IMR-90 (cell line): ENCODE data around the gene GNAI1. TPM values are rescaled to one million over a fixed set of nuclear protein-coding genes. Genes with fewer than 3 reads are reported as not detected.

Experiments
- ATAC-seq: fragments of 200-7000 bp; cut with Tn5 transposase; 2 replicates; pipeline ENCODE4 v1.9.1; 2020; ENCODE audit warnings: low read depth, mild to moderate bottlenecking, moderate library complexity
- BruUV-seq: library from RNA; stranded (reverse); fragments of 400-500 nt; replicated peaks from 2 replicates; lab custom pipeline; 2021; lab: Mats Ljungman, UMichigan
- CTCF ChIA-PET: fragments of 300-600 bp; formaldehyde crosslinking; extraction: SDS; loops from one replicate; lab custom pipeline; 2021; ENCODE audit warnings: antibody characterized with exemption; lab: Yijun Ruan, JAX
- POLR2A ChIA-PET: fragments of 300-600 bp; sonication (Branson Sonifier 250); formaldehyde crosslinking; loops from one replicate; lab custom pipeline; 2022; ENCODE audit warnings: antibody characterized with exemption; ENCODE audit not compliant: unreplicated experiment; lab: Charles Lee
- DNase-seq: peaks from one replicate; pipeline ENCODE4 v3.0.0; 2013
- H2AFZ ChIP-seq: replicated peaks from 2 replicates; pipeline ENCODE3; 2013; ENCODE audit warnings: low read length, mild to moderate bottlenecking; ENCODE audit not compliant: poor library complexity
- H2AK5ac ChIP-seq: 2 replicates; pipeline ENCODE4 v1.6.1; 2013; ENCODE audit warnings: low read depth, low read length, inconsistent platforms
- H2AK9ac ChIP-seq: replicated peaks from 2 replicates; pipeline ENCODE3; 2013; ENCODE audit warnings: mild to moderate bottlenecking, low read depth, low read length, moderate library complexity; ENCODE audit not compliant: poor library complexity
- H2BK120ac ChIP-seq: 2 replicates; pipeline ENCODE4 v1.6.1; 2013; ENCODE audit warnings: low read depth, low read length, inconsistent platforms
- H2BK15ac ChIP-seq: 3 replicates; pipeline ENCODE4 v1.6.1; 2013; ENCODE audit warnings: low read depth, low read length, inconsistent platforms
- H2BK20ac ChIP-seq: 2 replicates; pipeline ENCODE4 v1.6.1; 2013; ENCODE audit warnings: low read depth, mild to moderate bottlenecking, inconsistent platforms, low read length, moderate library complexity
- H2BK5ac ChIP-seq: 2 replicates; pipeline ENCODE4 v1.6.1; 2013; ENCODE audit warnings: mild to moderate bottlenecking, low read depth, low read length, inconsistent platforms; ENCODE audit not compliant: poor library complexity, severe bottlenecking
- H3K14ac ChIP-seq: replicated peaks from 2 replicates; pipeline ENCODE4 v1.6.1; 2013; ENCODE audit warnings: low read depth, low read length, inconsistent platforms
- H3K18ac ChIP-seq: 2 replicates; pipeline ENCODE4 v1.6.1; 2013; ENCODE audit warnings: low read depth, low read length, control low read depth
- H3K23ac ChIP-seq: 2 replicates; pipeline ENCODE4 v1.6.1; 2013; ENCODE audit warnings: low read depth, low read length, inconsistent platforms
- H3K27ac ChIP-seq: 2 replicates; pipeline ENCODE4 v1.5.1; 2013; ENCODE audit warnings: mild to moderate bottlenecking, control low read depth, low read length; ENCODE audit not compliant: insufficient read depth
- H3K27me3 ChIP-seq: 2 replicates; pipeline ENCODE4 v1.6.1; 2013; ENCODE audit warnings: low read length; ENCODE audit not compliant: control insufficient read depth, insufficient read depth
- H3K36me3 ChIP-seq: 2 replicates; pipeline ENCODE4 v1.6.1; 2013; ENCODE audit warnings: low read length, mixed read lengths; ENCODE audit not compliant: control insufficient read depth, insufficient read depth
- H3K4ac ChIP-seq: 2 replicates; pipeline ENCODE4 v1.6.1; 2013; ENCODE audit warnings: low read depth, low read length, inconsistent platforms
- H3K4me1 ChIP-seq: 2 replicates; pipeline ENCODE4 v1.6.1; 2013; ENCODE audit warnings: low read length, mixed read lengths; ENCODE audit not compliant: control insufficient read depth, insufficient read depth
- H3K4me2 ChIP-seq: 2 replicates; pipeline ENCODE4 v1.6.1; 2013; ENCODE audit warnings: low read depth, mild to moderate bottlenecking, control low read depth, low read length, moderate library complexity
- H3K4me3 ChIP-seq: 2 replicates; pipeline ENCODE4 v1.5.1; 2013; ENCODE audit warnings: low read depth, mild to moderate bottlenecking, control low read depth, low read length, moderate library complexity; ENCODE audit not compliant: insufficient read depth
- H3K56ac ChIP-seq: 2 replicates; pipeline ENCODE4 v1.6.1; 2013; ENCODE audit warnings: low read length, inconsistent platforms; ENCODE audit not compliant: insufficient read depth; ENCODE audit errors: extremely low read depth
- H3K79me1 ChIP-seq, 2 experiments: 2 replicates each; pipeline ENCODE4 v1.6.1; 2013; ENCODE audit warnings: low read length in 2 of 2, inconsistent platforms in 1 of 2, low read depth in 1 of 2
- H3K9ac ChIP-seq: 2 replicates; pipeline ENCODE4 v1.6.1; 2013; ENCODE audit warnings: low read depth, low read length, control low read depth
- H3K9me1 ChIP-seq: 2 replicates; pipeline ENCODE4 v1.6.1; 2013; ENCODE audit warnings: low read length, inconsistent platforms; ENCODE audit not compliant: insufficient read depth
- H3K9me3 ChIP-seq: 2 replicates; pipeline ENCODE4 v1.6.1; 2013; ENCODE audit warnings: low read length; ENCODE audit not compliant: control insufficient read depth, insufficient read depth
- H4K20me1 ChIP-seq: 2 replicates; pipeline ENCODE4 v1.6.1; 2013; ENCODE audit warnings: low read length, inconsistent platforms; ENCODE audit not compliant: insufficient read depth
- H4K5ac ChIP-seq: 2 replicates; pipeline ENCODE4 v1.6.1; 2013; ENCODE audit warnings: mild to moderate bottlenecking, low read depth, low read length, control low read depth
- H4K8ac ChIP-seq, 2 experiments: 2 replicates each; pipeline ENCODE4 v1.6.1; 2013; ENCODE audit warnings: low read depth in 2 of 2, low read length in 2 of 2, control low read depth in 1 of 2, inconsistent platforms in 1 of 2
- H4K91ac ChIP-seq: 2 replicates; pipeline ENCODE4 v1.6.1; 2013; ENCODE audit warnings: low read depth, low read length, inconsistent platforms; ENCODE audit not compliant: insufficient read depth
- BHLHE40 ChIP-seq: fragments of 150-350 bp; IDR thresholded peaks from 2 replicates; pipeline ENCODE4 v1.6.1; 2016; ENCODE audit warnings: mild to moderate bottlenecking, low read depth, low read length
- CEBPB ChIP-seq: IDR thresholded peaks from 2 replicates; pipeline ENCODE4 v1.6.1; 2012; ENCODE audit warnings: low read depth, low read length, improper control_type of control experiment
- ELK1 ChIP-seq: fragments of 150-350 bp; IDR thresholded peaks from 2 replicates; pipeline ENCODE4 v1.6.1; 2016; ENCODE audit warnings: low read depth, mild to moderate bottlenecking, low read length, moderate library complexity, borderline replicate concordance
- FOS ChIP-seq: fragments of 150-350 bp; IDR thresholded peaks from 2 replicates; pipeline ENCODE4 v1.6.1; 2016; ENCODE audit warnings: low read depth, low read length
- MAFK ChIP-seq: IDR thresholded peaks from 2 replicates; pipeline ENCODE4 v1.6.1; 2012; ENCODE audit warnings: low read depth, low read length, improper control_type of control experiment
- MAZ ChIP-seq: IDR thresholded peaks from 2 replicates; pipeline ENCODE4 v1.6.1; 2012; ENCODE audit warnings: low read depth, mild to moderate bottlenecking, low read length, improper control_type of control experiment, moderate library complexity, borderline replicate concordance
- MXI1 ChIP-seq: IDR thresholded peaks from 2 replicates; pipeline ENCODE4 v1.6.1; 2012; ENCODE audit warnings: low read depth, mild to moderate bottlenecking, low read length, moderate library complexity, borderline replicate concordance
- NFE2L2 ChIP-seq: fragments of 150-350 bp; IDR thresholded peaks from 2 replicates; pipeline ENCODE4 v1.6.1; 2016; ENCODE audit warnings: low read depth, mild to moderate bottlenecking, low read length
- POLR2A ChIP-seq: IDR thresholded peaks from 2 replicates; pipeline ENCODE4 v1.6.1; 2012; ENCODE audit warnings: mild to moderate bottlenecking, low read depth, low read length
- RAD21 ChIP-seq: IDR thresholded peaks from 2 replicates; pipeline ENCODE4 v1.6.1; 2012; ENCODE audit warnings: low read length, improper control_type of control experiment
- RFX5 ChIP-seq: IDR thresholded peaks from 2 replicates; pipeline ENCODE4 v1.8.0; 2012; ENCODE audit warnings: low read depth, mild to moderate bottlenecking, low read length, moderate library complexity
- SMC3 ChIP-seq: fragments of 150-350 bp; IDR thresholded peaks from 2 replicates; pipeline ENCODE4 v1.6.1; 2016; ENCODE audit warnings: low read depth, mild to moderate bottlenecking, antibody characterized with exemption, low read length, moderate library complexity
- WGBS, 2 experiments: methylation state at CpG; one replicate each; pipeline versions ENCODE4 v1.1.5 to v1.1.7; 2013; ENCODE audit warnings: missing lambda C conversion rate in 2 of 2; ENCODE audit not compliant: insufficient read length in 1 of 2; ENCODE audit errors: extremely low coverage in 2 of 2; 5-methylcytosine and 5-hydroxymethylcytosine counted together
- dilution Hi-C: fragments of 300-500 bp; cut with HindIII; formaldehyde crosslinking; loops from one replicate; pipeline ENCODE4 v1.14.3; 2018; ENCODE audit warnings: low sequenced_read_pairs; ENCODE audit not compliant: unreplicated experiment
- in situ Hi-C: fragments of 300-500 bp; cut with MboI; formaldehyde crosslinking; loops from 3 replicates; pipeline ENCODE4 v1.14.3; 2019; ENCODE audit warnings: low sequenced_read_pairs, inconsistent platforms, mixed read lengths
- intact Hi-C: fragments of 100-400 bp; cut with micrococcal nuclease; formaldehyde crosslinking; loops from 2 replicates; pipeline ENCODE4 v1.10.0; 2022
- polyA plus RNA-seq, 3 experiments: library from polyadenylated mRNA; depleted of rRNA; stranded (reverse); fragments of >200 nt; gene quantifications; 2 replicates each; pipeline ENCODE4 v1.2.3, GENCODE V29; 2012; ENCODE audit warnings: low replicate concordance in 1 of 3
- total RNA-seq: library from RNA; depleted of rRNA; stranded (reverse); fragments of >200 nt; gene quantifications from 2 replicates; pipeline ENCODE4 v1.2.3, GENCODE V29; 2012

The GNAI1 gene
- total and polyA plus RNA-seq, 2 of the 4 experiments (the other 2 are of a cell fraction) = 21.1 to 26.5 TPM

GRCh38 chr7:80253237-80253636 is 118.6 kb downstream of the GNAI1 start:
- POLR2A ChIA-PET = no interaction called here
- TF ChIP-seq MXI1 (no peak), RFX5 (no peak), SMC3 (no peak), BHLHE40 (no peak), MAZ (no peak), RAD21 (no peak), NFE2L2 (no peak), POLR2A (no peak), FOS (no peak), CEBPB (no peak), ELK1 (no peak), MAFK (no peak)
- no peak overlapping the region for H3K27ac ChIP-seq
- no peak overlapping the region for H4K8ac ChIP-seq
- peaks cover 8% of the 10 kb centered on the region for H3K4me1 ChIP-seq
- CTCF ChIA-PET = no interaction called here
- H3K9me3 ChIP-seq = no peaks in the 10 kb centered on the region
- ATAC-seq (no peak), DNase-seq (no peak)
- H2AK9ac ChIP-seq = no peak overlapping the region
- no peak overlapping the region for H2AK5ac ChIP-seq
- intact Hi-C loops (no loop called here), dilution Hi-C loops (no loop called here), in situ Hi-C loops (no loop called here)
- H3K56ac ChIP-seq = no peak overlapping the region; the same call in 1 of the 2 replicates
- H2BK15ac ChIP-seq = no peak overlapping the region; the same call in 2 of the 3 replicates
- peaks cover 3% of the 10 kb centered on the region for H3K9me1 ChIP-seq
- no peak overlapping the region for H3K9ac ChIP-seq
- H3K4ac ChIP-seq = peak overlapping the region; percentile 58
- H3K18ac ChIP-seq = peak overlapping the region; percentile 77; the same call in 1 of the 2 replicates
- no peaks in the 10 kb centered on the region for H4K20me1 ChIP-seq
- no TSS peak for BruUV-seq
- no peak overlapping the region for H4K91ac ChIP-seq
- no peak overlapping the region; the same call in 1 of the 2 replicates for H3K4me2 ChIP-seq
- H2BK120ac ChIP-seq = peak overlapping the region; percentile 81; the same call in 1 of the 2 replicates
- H3K23ac ChIP-seq = peak overlapping the region; percentile 56; the same call in 1 of the 2 replicates
- no peaks in the 10 kb centered on the region; the same call in 1 of the 2 replicates for H3K27me3 ChIP-seq
- H4K5ac ChIP-seq = no peak overlapping the region
- no peak overlapping the region for H3K4me3 ChIP-seq
- no peak overlapping the region for H2BK5ac ChIP-seq
- peak overlapping the region; percentile 80; the same call in 1 of the 2 replicates for H3K14ac ChIP-seq
- no peaks in the 10 kb centered on the region for H3K36me3 ChIP-seq
- no peak overlapping the region for H2AFZ ChIP-seq
- H3K79me1 ChIP-seq = no peaks in the 10 kb centered on the region; a peak in 1 of 4 replicates
- H2BK20ac ChIP-seq = peak overlapping the region; percentile 80
- no CpG with 5 or more reads among the region's 4 CpGs for WGBS, 2 experiments
